ENCODE measurements around the gene CDS2. TPM values are rescaled to one million over a fixed set of nuclear protein-coding genes. Genes with fewer than 3 reads are reported as not detected.
A peak's percentile ranks its signal among the peaks of the same experiment; 100 is the strongest.

CDS2 gene
- total and polyA plus RNA-seq, 2 of the 13 experiments (the other 11 are each of a cell fraction or from before 2014, with no cell fraction given), result 81.3 to 153 TPM

GRCh38 chr20:5153152-5153467, 26.3 kb downstream of the CDS2 start (continued):
- no peak for TF ChIP-seq ZNF773 (CRISPR knock-in tag; IDR thresholded peaks at IDR 0.05; ENCODE audit: borderline replicate concordance)
- no peak for TF ChIP-seq ZNF607 (CRISPR knock-in tag; IDR thresholded peaks at IDR 0.05; ENCODE audit: borderline replicate concordance)
- no peak for TF ChIP-seq CSRNP2 (CRISPR knock-in tag; conservative IDR thresholded peaks at IDR 0.05; ENCODE audit: low read depth)
- TF ChIP-seq KDM4B (CRISPR knock-in tag; IDR thresholded peaks at IDR 0.05), result no peak
- no peak for TF ChIP-seq PAF1 (CRISPR knock-in tag; IDR thresholded peaks at IDR 0.05)
- 0 out of 4 replicates have a peak, but pooled peaks of 1 of the 2 experiments have one; percentile 29 for TF ChIP-seq POLR2A (IDR thresholded peaks at IDR 0.05; ENCODE audit: insufficient read depth in 1 of 2, low read depth in 2 of 2, low read length in 2 of 2)
- TF ChIP-seq SRSF4 (IDR thresholded peaks at IDR 0.05; ENCODE audit: low read depth, low read length, poor library complexity, severe bottlenecking), result no peak
- TF ChIP-seq ZC3H4 (CRISPR knock-in tag; IDR thresholded peaks at IDR 0.05; ENCODE audit: borderline replicate concordance), result no peak
- TF ChIP-seq ZNF276 (CRISPR knock-in tag; IDR thresholded peaks at IDR 0.05; ENCODE audit: low read depth), result no peak
- TF ChIP-seq MEIS1 (CRISPR knock-in tag; IDR thresholded peaks at IDR 0.05; ENCODE audit: borderline replicate concordance), result peak; percentile 11; the same call in 1 of the 2 replicates
- TF ChIP-seq AKNA (CRISPR knock-in tag; IDR thresholded peaks at IDR 0.05; ENCODE audit: borderline replicate concordance), result no peak
- TF ChIP-seq ZFP36L1 (CRISPR knock-in tag; IDR thresholded peaks at IDR 0.05), result no peak; the same call in 1 of the 2 replicates
- no peak for TF ChIP-seq THYN1 (CRISPR knock-in tag; IDR thresholded peaks at IDR 0.05; ENCODE audit: borderline replicate concordance, low read depth)

Measured in HepG2 (cell line).